ENCODE data around the gene MED12L. TPM values are rescaled to one million over a fixed set of nuclear protein-coding genes. Genes with fewer than 3 reads are reported as not detected.

The MED12L gene
- total RNA-seq, 4 donors from 2014 or later, result 0.09 to 3.3 (median 0.13) TPM; not detected in 1

DNA sequence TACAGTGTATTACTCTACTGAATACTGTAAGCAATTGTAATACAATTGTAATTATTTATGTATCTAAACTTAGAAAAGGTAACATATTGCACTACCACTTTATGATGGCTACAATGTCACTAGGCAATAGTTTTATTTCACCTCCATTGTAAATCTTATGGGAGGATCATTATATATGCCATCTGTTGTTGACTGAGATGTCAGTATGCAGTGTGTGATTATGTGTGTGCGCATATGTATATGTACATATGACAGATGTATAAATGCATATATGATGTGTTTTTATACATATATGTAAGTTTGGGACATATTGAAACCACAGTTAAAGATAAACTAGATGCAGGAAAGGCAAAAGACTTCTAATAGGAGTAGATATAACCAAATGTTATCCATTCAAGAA, 366.9 kb downstream of the MED12L start:
- Histone ChIP-seq H3K27me3 (no peaks in the 10 kb centered on the region), H3K27ac (no peak overlapping the region), H3K4me3 (no peak overlapping the region), H3K36me3 (no peaks in the 10 kb centered on the region), H3K4me1 (no peaks in the 10 kb centered on the region), H3K9me3 (no peaks in the 10 kb centered on the region)
- no peak for TF ChIP-seq CTCF (IDR thresholded peaks at IDR 0.05)
- no peak for TF ChIP-seq POLR2A (IDR thresholded peaks at IDR 0.05)
- no peak for DNase-seq

DNA sequence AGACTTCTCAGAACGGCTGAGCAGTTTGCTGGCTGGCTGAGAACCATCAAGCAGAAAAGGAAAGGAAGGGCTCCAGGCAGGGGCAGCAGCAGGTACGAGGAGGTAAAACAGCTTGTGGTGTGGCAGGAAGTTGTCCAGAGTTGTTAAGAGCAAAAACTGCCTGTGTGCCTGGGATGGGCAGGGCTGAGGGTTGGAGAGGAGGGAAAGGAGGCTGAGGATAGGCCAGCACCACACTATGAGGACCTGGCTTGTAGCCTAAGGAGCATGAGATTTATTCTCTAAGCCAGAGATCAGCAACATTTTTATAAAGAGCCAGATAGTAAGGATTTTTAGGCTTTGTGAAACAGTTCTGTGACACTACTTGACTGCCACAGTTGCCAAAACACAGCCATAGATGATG, 367.4 kb downstream of the MED12L start:
- Histone ChIP-seq H3K4me3 (no peak overlapping the region), H3K27ac (no peak overlapping the region), H3K4me1 (no peaks in the 10 kb centered on the region), H3K36me3 (no peaks in the 10 kb centered on the region), H3K9me3 (no peaks in the 10 kb centered on the region), H3K27me3 (no peaks in the 10 kb centered on the region)
- TF ChIP-seq CTCF (IDR thresholded peaks at IDR 0.05) (no peak), POLR2A (IDR thresholded peaks at IDR 0.05) (no peak)
- DNase-seq, result no peak

- Histone ChIP-seq H3K27ac (no peak overlapping the region), H3K4me3 (no peak overlapping the region), H3K4me1 (no peaks in the 10 kb centered on the region), H3K36me3 (no peaks in the 10 kb centered on the region), H3K27me3 (no peaks in the 10 kb centered on the region), H3K9me3 (no peaks in the 10 kb centered on the region)
- no peak for TF ChIP-seq POLR2A (IDR thresholded peaks at IDR 0.05)
- no peak for TF ChIP-seq CTCF (IDR thresholded peaks at IDR 0.05)
- DNase-seq, result no peak
Measured at GRCh38 chr3:151456065-151456464, 370.6 kb downstream of the MED12L start.

- H3K9me3 ChIP-seq, result no peaks in the 10 kb centered on the region
- no peaks in the 10 kb centered on the region for H3K27me3 ChIP-seq
- no peak for DNase-seq
- H3K4me3 ChIP-seq, result no peak overlapping the region
- H3K4me1 ChIP-seq, result no peaks in the 10 kb centered on the region
- TF ChIP-seq POLR2A (IDR thresholded peaks at IDR 0.05) (no peak), CTCF (IDR thresholded peaks at IDR 0.05) (no peak)
- no peak overlapping the region for H3K27ac ChIP-seq
- H3K36me3 ChIP-seq, result no peaks in the 10 kb centered on the region
Measured at GRCh38 chr3:151459358-151459757, 373.9 kb downstream of the MED12L start.

DNA sequence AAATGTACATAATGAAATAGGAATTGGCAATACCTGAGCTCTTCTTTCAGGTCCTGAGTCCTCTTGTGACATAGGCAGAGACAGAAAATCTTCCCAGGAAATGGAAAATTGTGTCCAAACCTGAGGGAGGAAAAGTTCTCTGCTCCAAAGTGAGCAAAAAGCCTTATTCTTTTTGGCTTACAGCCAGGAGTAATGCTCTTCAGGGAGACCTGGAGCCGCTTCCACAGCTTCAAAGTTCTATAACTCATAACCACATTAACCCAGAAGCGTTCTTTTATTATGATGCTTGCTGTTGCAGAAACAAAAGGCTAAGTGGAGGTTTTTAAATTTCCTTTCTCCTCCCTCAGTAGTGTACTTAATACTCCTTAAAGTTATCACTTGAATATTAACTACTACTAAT, 374.8 kb downstream of the MED12L start:
- Histone ChIP-seq H3K9me3 (no peaks in the 10 kb centered on the region), H3K4me1 (no peaks in the 10 kb centered on the region), H3K27ac (no peak overlapping the region), H3K36me3 (no peaks in the 10 kb centered on the region), H3K4me3 (peak overlapping the region in 2 of 4 donors; percentile 62), H3K27me3 (no peaks in the 10 kb centered on the region)
- no peak for TF ChIP-seq POLR2A (IDR thresholded peaks at IDR 0.05)
- TF ChIP-seq CTCF (IDR thresholded peaks at IDR 0.05), result no peak
- DNase-seq, result no peak

Data from Peyer's patch (tissue), 4 donors.